Brain microvascular endothelial cell (primary cell): Measurements from ENCODE around the gene MAST2.

Experiments
- DNase-seq: peaks from one replicate; pipeline ENCODE4 v3.0.0-alpha.2; 2020
- H3K27ac ChIP-seq: fragments of 250-450 bp; sonication (Bioruptor Pico); 2 replicates; pipeline ENCODE4 v1.5.1; 2020; ENCODE audit warnings: mild to moderate bottlenecking, moderate library complexity
- H3K27me3 ChIP-seq: fragments of 250-450 bp; sonication (Bioruptor Pico); replicated peaks from 2 replicates; pipeline ENCODE4 v1.5.1; 2020; ENCODE audit warnings: mild to moderate bottlenecking
- H3K36me3 ChIP-seq: fragments of 250-450 bp; sonication (Bioruptor Pico); replicated peaks from 2 replicates; pipeline ENCODE4 v1.5.1; 2020; ENCODE audit warnings: mild to moderate bottlenecking
- H3K4me3 ChIP-seq: 2 replicates; pipeline ENCODE4 v1.5.1; 2011; ENCODE audit warnings: low read depth, mild to moderate bottlenecking, control low read depth, low read length, moderate library complexity
- in situ Hi-C: cut with HindIII; loops from 2 replicates; pipeline ENCODE4 v1.10.0; 2017; ENCODE audit warnings: low sequenced_read_pairs, low pct_ligation_motif_present
- TF ChIP-seq, protein P1 (sequence below): IDR thresholded peaks from 2 replicates; pipeline ENCODE4 v1.5.1; 2011; ENCODE audit warnings: low read depth, mild to moderate bottlenecking, moderate library complexity, low read length, control low read depth, inconsistent platforms; ENCODE audit errors: missing control alignments

Gene MAST2

DNA sequence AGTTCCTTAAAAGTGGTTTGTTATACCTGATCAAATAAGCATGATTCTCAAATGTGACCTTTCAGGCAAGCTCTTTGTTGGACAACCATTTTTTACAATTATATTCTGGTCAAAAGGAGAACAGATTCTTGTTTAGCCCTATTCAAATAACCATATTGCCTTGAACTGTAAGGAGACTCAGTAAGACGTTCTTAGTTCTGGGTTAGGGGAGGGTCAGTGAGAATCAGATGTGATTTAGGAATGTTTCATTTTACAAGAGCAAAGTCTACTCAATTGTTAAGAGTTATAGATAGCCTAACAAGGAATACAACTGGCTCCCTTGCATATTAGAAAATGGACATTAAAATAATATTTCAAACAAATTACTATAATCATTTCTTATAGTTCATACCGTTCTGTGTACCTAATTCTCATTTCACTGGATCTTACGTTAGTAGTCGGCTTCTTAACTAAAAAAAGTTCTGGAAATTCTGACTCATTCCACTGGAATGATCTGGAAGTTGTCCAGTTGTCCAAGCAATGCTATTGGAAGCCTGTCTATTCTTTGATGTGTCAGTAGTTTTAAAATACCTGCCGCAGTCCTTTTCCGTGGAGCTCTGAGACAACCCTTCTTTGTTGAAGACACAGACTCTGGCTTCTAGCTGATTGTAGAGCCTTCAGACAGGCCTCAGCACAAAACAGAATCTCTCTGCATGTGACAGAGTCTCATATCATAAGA is 88.8 kb downstream of the MAST2 start:
- TF ChIP-seq, protein P1, sequence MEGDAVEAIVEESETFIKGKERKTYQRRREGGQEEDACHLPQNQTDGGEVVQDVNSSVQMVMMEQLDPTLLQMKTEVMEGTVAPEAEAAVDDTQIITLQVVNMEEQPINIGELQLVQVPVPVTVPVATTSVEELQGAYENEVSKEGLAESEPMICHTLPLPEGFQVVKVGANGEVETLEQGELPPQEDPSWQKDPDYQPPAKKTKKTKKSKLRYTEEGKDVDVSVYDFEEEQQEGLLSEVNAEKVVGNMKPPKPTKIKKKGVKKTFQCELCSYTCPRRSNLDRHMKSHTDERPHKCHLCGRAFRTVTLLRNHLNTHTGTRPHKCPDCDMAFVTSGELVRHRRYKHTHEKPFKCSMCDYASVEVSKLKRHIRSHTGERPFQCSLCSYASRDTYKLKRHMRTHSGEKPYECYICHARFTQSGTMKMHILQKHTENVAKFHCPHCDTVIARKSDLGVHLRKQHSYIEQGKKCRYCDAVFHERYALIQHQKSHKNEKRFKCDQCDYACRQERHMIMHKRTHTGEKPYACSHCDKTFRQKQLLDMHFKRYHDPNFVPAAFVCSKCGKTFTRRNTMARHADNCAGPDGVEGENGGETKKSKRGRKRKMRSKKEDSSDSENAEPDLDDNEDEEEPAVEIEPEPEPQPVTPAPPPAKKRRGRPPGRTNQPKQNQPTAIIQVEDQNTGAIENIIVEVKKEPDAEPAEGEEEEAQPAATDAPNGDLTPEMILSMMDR = no peak
- in situ Hi-C loops = no loop called here
- no peak overlapping the region for H3K4me3 ChIP-seq
- H3K27me3 ChIP-seq = no peaks in the 10 kb centered on the region
- no peaks in the 10 kb centered on the region for H3K36me3 ChIP-seq
- H3K27ac ChIP-seq = peak overlapping the region; percentile 65
- DNase-seq = peak; percentile 91

DNA sequence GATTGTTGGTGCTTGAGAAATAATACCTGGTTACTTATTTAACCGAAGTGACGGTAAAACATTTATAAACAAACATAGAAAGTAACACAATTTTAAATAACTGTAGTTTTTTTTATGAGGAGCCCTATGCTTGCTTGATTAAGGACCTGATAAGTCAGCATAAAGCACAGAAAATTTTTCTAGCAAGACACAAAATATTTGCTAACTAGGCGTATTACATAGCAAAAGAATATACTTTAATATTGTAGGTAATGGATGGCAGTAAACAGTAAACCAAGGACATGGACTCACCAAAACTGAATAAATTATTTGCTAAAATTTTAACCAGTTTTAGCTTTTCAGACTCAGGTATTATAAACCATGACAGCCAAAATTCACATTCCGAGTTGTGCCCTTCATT is 90.9 kb downstream of the MAST2 start:
- in situ Hi-C loops = no loop called here
- no peak overlapping the region for H3K4me3 ChIP-seq
- no peak for DNase-seq
- no peak overlapping the region for H3K27ac ChIP-seq
- H3K36me3 ChIP-seq = no peaks in the 10 kb centered on the region
- no peaks in the 10 kb centered on the region for H3K27me3 ChIP-seq
- TF ChIP-seq, protein P1 = no peak

DNA sequence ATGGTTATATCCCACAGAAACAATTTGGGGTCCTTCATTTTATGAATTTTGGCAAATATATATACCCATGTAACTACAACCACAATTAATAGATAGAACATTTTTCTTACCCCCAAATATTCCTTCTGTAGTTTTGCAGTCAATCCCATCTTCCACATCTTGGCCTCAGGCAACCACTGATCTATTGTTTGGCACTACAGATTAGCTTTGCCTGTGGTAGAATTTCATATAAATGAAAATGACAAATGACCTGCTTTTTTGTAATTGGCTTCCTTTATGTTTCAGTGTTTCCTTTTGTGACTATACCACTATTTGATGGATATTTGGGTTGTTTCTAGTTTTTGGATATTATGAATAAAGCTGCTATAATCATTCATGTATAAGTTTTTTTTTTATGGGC is 91.5 kb downstream of the MAST2 start:
- Histone ChIP-seq H3K4me3 (no peak overlapping the region), H3K27ac (no peak overlapping the region), H3K36me3 (no peaks in the 10 kb centered on the region), H3K27me3 (no peaks in the 10 kb centered on the region)
- DNase-seq = no peak
- TF ChIP-seq, protein P1 = no peak
- in situ Hi-C loops = no loop called here

- Histone ChIP-seq H3K4me3 (no peak overlapping the region), H3K27ac (no peak overlapping the region), H3K36me3 (no peaks in the 10 kb centered on the region), H3K27me3 (no peaks in the 10 kb centered on the region)
- TF ChIP-seq, protein P1 = no peak
- in situ Hi-C loops = no loop called here
- no peak for DNase-seq
These were observed 92.0 kb downstream of the MAST2 start for GRCh38 chr1:45895406-45895805.

GRCh38 chr1:45906883-45907282 is 103.5 kb downstream of the MAST2 start:
- H3K27me3 ChIP-seq = no peaks in the 10 kb centered on the region
- TF ChIP-seq, protein P1 = no peak

More at GRCh38 chr1:45906883-45907282, 103.5 kb downstream of the MAST2 start:
- no peak for DNase-seq
- H3K4me3 ChIP-seq = no peak overlapping the region
- H3K27ac ChIP-seq = no peak overlapping the region
- H3K36me3 ChIP-seq = no peaks in the 10 kb centered on the region
- in situ Hi-C loops = no loop called here
